HEK293 (cell line): ENCODE results near the gene PWWP2B.

Experiments
- CTCF ChIA-PET: fragments of 350-600 bp; formaldehyde crosslinking; extraction: SDS; loops from one replicate; lab custom pipeline; 2021; ENCODE audit warnings: antibody characterized with exemption; lab: Yijun Ruan, JAX
- POLR2A ChIA-PET: fragments of 300-600 bp; formaldehyde crosslinking; extraction: SDS; loops from one replicate; lab custom pipeline; 2020; ENCODE audit warnings: antibody characterized with exemption, inconsistent platforms; lab: Yijun Ruan, JAX
- H3K27ac ChIP-seq: fragments of 200-500 bp; sonication (Bioruptor generic); 2 replicates; pipeline ENCODE4 v1.5.1; 2014; ENCODE audit warnings: low read depth, low read length, control low read depth, inconsistent platforms; ENCODE audit errors: extremely low read depth
- H3K36me3 ChIP-seq, 2 experiments: fragments of 200-500 bp in 1 of 2; sonication (Bioruptor generic) in 1 of 2; 1 replicate in 1 of 2; 2 replicates in 1 of 2; pipeline ENCODE4 v1.5.1; 2014 to 2017; ENCODE audit warnings: inconsistent platforms in 2 of 2, low read length in 2 of 2; ENCODE audit not compliant: control insufficient read depth in 2 of 2, insufficient read depth in 1 of 2
- H3K4me1 ChIP-seq: fragments of 200-500 bp; sonication (Bioruptor generic); 2 replicates; pipeline ENCODE4 v1.5.1; 2014; ENCODE audit warnings: mild to moderate bottlenecking, low read length, inconsistent platforms; ENCODE audit not compliant: control insufficient read depth, insufficient read depth
- H3K4me3 ChIP-seq: 2 replicates; pipeline ENCODE4 v1.5.1; 2011; ENCODE audit warnings: low read depth, mild to moderate bottlenecking, control low read depth, low read length, moderate library complexity
- H3K9me3 ChIP-seq: fragments of 200-500 bp; sonication (Bioruptor generic); 2 replicates; pipeline ENCODE4 v1.5.1; 2014; ENCODE audit warnings: low read depth, low read length, inconsistent platforms; ENCODE audit not compliant: control insufficient read depth, insufficient read depth
- BCL6B ChIP-seq: fragments of 450-650 bp; formaldehyde crosslinking; IDR thresholded peaks from 2 replicates; pipeline ENCODE4 v1.5.1; 2017; ENCODE audit warnings: missing biosample characterization, missing genetic modification characterization
- EGR2 ChIP-seq: fragments of 450-650 bp; formaldehyde crosslinking; IDR thresholded peaks from 2 replicates; pipeline ENCODE4 v1.5.1; 2016; ENCODE audit warnings: low read depth, missing biosample characterization, missing genetic modification characterization
- GLI4 ChIP-seq: fragments of 450-650 bp; formaldehyde crosslinking; IDR thresholded peaks from 2 replicates; pipeline ENCODE4 v1.5.1; 2016; ENCODE audit warnings: missing biosample characterization, missing genetic modification characterization
- PRDM1 ChIP-seq: fragments of 450-650 bp; formaldehyde crosslinking; IDR thresholded peaks from 2 replicates; pipeline ENCODE4; 2016; ENCODE audit warnings: missing biosample characterization, missing genetic modification characterization
- PRDM2 ChIP-seq: fragments of 450-650 bp; formaldehyde crosslinking; IDR thresholded peaks from 2 replicates; pipeline ENCODE4 v1.5.1; 2016; ENCODE audit warnings: missing biosample characterization, missing genetic modification characterization, borderline replicate concordance
- SCRT2 ChIP-seq: fragments of 450-650 bp; formaldehyde crosslinking; IDR thresholded peaks from 2 replicates; pipeline ENCODE4 v1.5.1; 2016; ENCODE audit warnings: missing biosample characterization, missing genetic modification characterization
- ZBTB7A ChIP-seq: fragments of 450-650 bp; formaldehyde crosslinking; IDR thresholded peaks from 2 replicates; pipeline ENCODE4 v1.5.1; 2016; ENCODE audit warnings: low read depth, missing biosample characterization, missing genetic modification characterization
- ZFHX2 ChIP-seq: fragments of 450-650 bp; formaldehyde crosslinking; conservative IDR thresholded peaks from 2 replicates; pipeline ENCODE4 v1.5.1; 2016; ENCODE audit warnings: missing biosample characterization, missing genetic modification characterization
- ZFP3 ChIP-seq: fragments of 450-650 bp; formaldehyde crosslinking; IDR thresholded peaks from 2 replicates; pipeline ENCODE4 v1.5.1; 2016; ENCODE audit warnings: low read depth, missing biosample characterization, missing genetic modification characterization
- ZNF146 ChIP-seq: fragments of 450-650 bp; formaldehyde crosslinking; IDR thresholded peaks from 2 replicates; pipeline ENCODE4 v1.5.1; 2016; ENCODE audit warnings: missing biosample characterization, missing genetic modification characterization
- ZNF148 ChIP-seq: fragments of 450-650 bp; formaldehyde crosslinking; IDR thresholded peaks from 2 replicates; pipeline ENCODE4 v1.5.0; 2017; ENCODE audit warnings: missing biosample characterization, missing genetic modification characterization, borderline replicate concordance
- ZNF18 ChIP-seq: fragments of 450-650 bp; formaldehyde crosslinking; IDR thresholded peaks from 2 replicates; pipeline ENCODE4 v1.5.1; 2016; ENCODE audit warnings: missing biosample characterization, missing genetic modification characterization
- ZNF302 ChIP-seq: fragments of 450-650 bp; formaldehyde crosslinking; IDR thresholded peaks from 2 replicates; pipeline ENCODE4 v1.5.1; 2016; ENCODE audit warnings: missing biosample characterization, missing genetic modification characterization, low read depth
- ZNF473 ChIP-seq: fragments of 450-650 bp; formaldehyde crosslinking; IDR thresholded peaks from 2 replicates; pipeline ENCODE4 v1.5.1; 2017; ENCODE audit warnings: missing biosample characterization, missing genetic modification characterization
- ZNF521 ChIP-seq: fragments of 450-650 bp; formaldehyde crosslinking; IDR thresholded peaks from 2 replicates; pipeline ENCODE4 v1.5.1; 2017; ENCODE audit warnings: missing biosample characterization, mild to moderate bottlenecking, missing genetic modification characterization
- ZNF571 ChIP-seq: fragments of 450-650 bp; formaldehyde crosslinking; IDR thresholded peaks from 2 replicates; pipeline ENCODE4 v1.5.0; 2017; ENCODE audit warnings: missing biosample characterization, missing genetic modification characterization
- ZNF621 ChIP-seq: fragments of 450-650 bp; formaldehyde crosslinking; IDR thresholded peaks from 2 replicates; pipeline ENCODE4 v1.5.1; 2017; ENCODE audit warnings: missing biosample characterization, missing genetic modification characterization
- ZNF692 ChIP-seq: fragments of 450-650 bp; formaldehyde crosslinking; IDR thresholded peaks from 2 replicates; pipeline ENCODE4 v1.5.1; 2016; ENCODE audit warnings: missing biosample characterization, missing genetic modification characterization
- ZNF776 ChIP-seq: fragments of 450-650 bp; formaldehyde crosslinking; IDR thresholded peaks from 2 replicates; pipeline ENCODE4 v1.5.0; 2017; ENCODE audit warnings: missing biosample characterization, missing genetic modification characterization, borderline replicate concordance
- ZNF785 ChIP-seq: fragments of 450-650 bp; formaldehyde crosslinking; IDR thresholded peaks from 2 replicates; pipeline ENCODE4 v1.5.1; 2016; ENCODE audit warnings: missing biosample characterization, missing genetic modification characterization
- ZSCAN4 ChIP-seq: fragments of 450-650 bp; formaldehyde crosslinking; IDR thresholded peaks from 2 replicates; pipeline ENCODE4 v1.5.1; 2017; ENCODE audit warnings: missing biosample characterization, missing genetic modification characterization

PWWP2B gene

GRCh38 chr10:132414402-132415016 is 17.5 kb downstream of the PWWP2B start (continued):
- no peak for TF ChIP-seq SCRT2

- ChIA-PET POLR2A (no interaction called here), CTCF (no interaction called here)
- Histone ChIP-seq H3K4me3 (no peak overlapping the region), H3K4me1 (peaks cover 3% of the 10 kb centered on the region; the same call in 1 of the 2 replicates), H3K9me3 (no peaks in the 10 kb centered on the region), H3K36me3 (peaks cover 0 to 6% of the 10 kb centered on the region in 2 experiments; a peak in 1 of 3 replicates), H3K27ac (no peak overlapping the region)
- peak; percentile 68; the same call in 1 of the 2 replicates for TF ChIP-seq ZNF18 (tag by site-specific recombination)
- no peak for TF ChIP-seq ZNF146 (tag by site-specific recombination)
- peak; percentile 75; the same call in 1 of the 2 replicates for TF ChIP-seq ZNF571
- TF ChIP-seq ZBTB7A (tag by site-specific recombination): peak; percentile 16; the same call in 1 of the 2 replicates
- peak; percentile 93 for TF ChIP-seq EGR2 (tag by site-specific recombination)
- no peak for TF ChIP-seq ZNF692 (tag by site-specific recombination)
- TF ChIP-seq ZNF148 (tag by site-specific recombination): peak; percentile 64; the same call in 1 of the 2 replicates
- TF ChIP-seq PRDM1 (tag by site-specific recombination): peak; percentile 90
- peak; percentile 62; the same call in 1 of the 2 replicates for TF ChIP-seq ZSCAN4 (tag by site-specific recombination)
- TF ChIP-seq ZNF785 (tag by site-specific recombination): peak; percentile 19; the same call in 1 of the 2 replicates
- TF ChIP-seq ZNF621 (tag by site-specific recombination): 0 out of 2 replicates have a peak, but pooled peaks have one; percentile 80
- no peak for TF ChIP-seq ZFP3
- peak; percentile 97 for TF ChIP-seq ZFHX2 (tag by site-specific recombination)
- peak; percentile 83; the same call in 1 of the 2 replicates for TF ChIP-seq ZNF473
- peak; percentile 8; the same call in 1 of the 2 replicates for TF ChIP-seq BCL6B
- 0 out of 2 replicates have a peak, but pooled peaks have one; percentile 16 for TF ChIP-seq GLI4 (tag by site-specific recombination)
- TF ChIP-seq ZNF776 (tag by site-specific recombination): 0 out of 2 replicates have a peak, but pooled peaks have one; percentile 29
- TF ChIP-seq PRDM2 (tag by site-specific recombination): no peak
- 0 out of 2 replicates have a peak, but pooled peaks have one; percentile 86 for TF ChIP-seq ZNF521 (tag by site-specific recombination)
- no peak for TF ChIP-seq ZNF302 (tag by site-specific recombination)
Observed at GRCh38 chr10:132415255-132415654, 18.3 kb downstream of the PWWP2B start.
